GM19099 (cell line): ENCODE data around the gene SLC1A1.

Experiments
- POLR2A ChIP-seq: IDR thresholded peaks from 3 replicates; pipeline ENCODE4 v1.6.1; 2011; ENCODE audit warnings: low read depth; ENCODE audit not compliant: insufficient read length; ENCODE audit errors: extremely low read depth

Gene SLC1A1

DNA sequence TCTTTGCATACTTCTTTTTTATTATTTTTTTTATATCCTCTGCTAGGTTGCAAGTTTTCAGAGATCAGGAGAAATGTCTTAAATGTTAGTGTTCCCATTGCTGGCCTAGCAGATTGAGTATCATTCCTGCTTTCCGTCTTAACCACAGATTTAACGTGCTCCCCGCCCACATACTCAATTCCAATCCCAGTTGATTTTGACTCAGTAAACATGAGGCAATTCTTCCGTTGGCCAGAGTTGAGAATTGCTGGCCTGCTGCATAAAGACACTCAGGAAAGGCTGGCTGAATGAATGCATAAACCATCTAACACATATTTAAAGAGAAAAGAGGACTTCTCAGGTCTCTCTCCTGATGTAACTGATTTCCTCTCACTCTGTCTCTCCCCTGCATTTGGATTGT is 125.0 kb downstream of the SLC1A1 start:
- TF ChIP-seq POLR2A, result no peak

DNA sequence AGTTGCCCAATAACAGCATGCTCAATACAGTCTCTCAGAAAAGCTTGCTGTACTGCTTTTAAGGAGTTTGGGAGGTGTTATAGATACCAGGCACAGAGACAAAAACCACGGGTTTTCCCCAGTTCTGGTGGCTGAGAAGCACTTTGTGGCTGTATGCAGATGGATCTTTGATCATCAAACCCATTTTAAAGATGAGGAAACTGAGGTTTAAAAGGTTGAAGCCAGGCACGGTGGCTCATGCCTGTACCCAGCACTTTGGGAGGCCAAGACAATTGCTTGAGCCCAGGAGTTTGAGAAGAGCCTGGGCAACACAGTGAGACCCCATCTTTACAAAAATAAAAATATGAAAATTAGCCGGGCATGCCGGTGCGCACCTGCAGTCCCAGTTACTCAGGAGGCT is 125.5 kb downstream of the SLC1A1 start:
- no peak for TF ChIP-seq POLR2A

DNA sequence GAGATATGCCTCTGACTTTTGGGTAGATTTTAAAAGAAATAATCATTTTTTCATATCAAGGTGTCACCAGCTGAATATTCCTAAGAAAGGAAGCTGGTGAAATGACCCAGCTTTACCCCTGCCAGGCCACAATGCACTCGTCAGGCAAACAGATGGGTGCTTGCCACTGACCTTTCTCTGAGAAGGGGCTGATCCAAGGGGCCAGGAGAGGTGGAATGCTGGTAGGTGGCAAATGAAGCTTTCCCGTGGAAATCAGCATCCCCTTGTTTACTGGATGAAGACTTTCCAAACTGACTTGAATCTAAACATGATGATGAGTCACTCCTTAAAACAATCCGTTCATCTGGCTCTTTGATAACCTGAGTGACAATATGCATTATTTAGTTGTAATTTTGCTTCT is 127.5 kb downstream of the SLC1A1 start:
- no peak for TF ChIP-seq POLR2A

DNA sequence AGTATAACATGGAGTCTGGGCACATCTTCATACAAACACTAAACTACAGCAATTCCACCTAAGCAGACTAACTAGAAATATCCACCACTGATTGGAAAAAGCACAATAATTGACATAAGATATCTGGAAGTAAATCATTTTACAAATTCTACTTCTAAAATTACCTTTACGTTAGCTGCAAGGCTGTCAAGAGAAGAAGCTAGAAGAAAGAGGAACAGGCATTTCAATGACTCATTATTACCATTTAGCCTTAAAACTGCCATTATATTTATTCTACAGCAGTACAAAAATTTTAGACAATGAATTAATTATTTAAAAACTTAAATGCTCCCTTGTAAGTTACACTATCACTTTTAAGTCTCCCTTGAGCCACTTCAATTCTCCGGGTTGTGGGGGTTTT is 128.4 kb downstream of the SLC1A1 start:
- TF ChIP-seq POLR2A, result no peak

DNA sequence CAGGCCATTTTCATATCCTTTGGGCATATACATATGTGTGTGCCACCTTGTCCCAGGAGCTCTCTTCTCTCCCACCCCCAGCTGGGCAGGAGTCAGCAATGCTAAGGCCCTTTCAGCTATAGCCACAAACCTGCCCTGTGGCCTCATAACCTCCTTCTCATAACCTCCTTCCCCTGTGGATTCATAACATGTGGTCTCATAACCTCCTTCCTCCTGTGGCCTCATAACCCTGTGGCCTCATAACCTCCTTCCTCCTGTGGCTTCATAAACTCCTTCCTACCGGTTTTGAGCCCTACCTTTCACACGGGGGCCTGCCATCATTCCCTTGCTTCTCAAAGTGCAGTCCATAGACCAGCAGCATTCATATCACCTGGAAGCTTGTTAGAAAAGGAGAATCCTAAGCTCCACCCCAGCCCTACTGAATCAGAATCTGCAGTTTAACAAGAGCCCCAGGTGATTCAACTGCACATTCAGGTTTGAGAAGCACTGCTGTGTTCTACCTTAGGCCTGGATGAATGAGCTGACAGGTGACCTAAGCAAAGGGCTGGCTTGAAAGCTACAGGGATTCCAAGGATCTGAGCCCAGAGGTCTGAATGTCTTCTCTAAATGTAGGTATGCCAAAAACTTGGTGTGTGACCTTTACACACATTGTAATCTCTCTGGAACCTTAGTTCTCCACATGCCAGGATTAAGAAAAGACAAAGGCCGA is 129.9 kb downstream of the SLC1A1 start:
- no peak for TF ChIP-seq POLR2A

DNA sequence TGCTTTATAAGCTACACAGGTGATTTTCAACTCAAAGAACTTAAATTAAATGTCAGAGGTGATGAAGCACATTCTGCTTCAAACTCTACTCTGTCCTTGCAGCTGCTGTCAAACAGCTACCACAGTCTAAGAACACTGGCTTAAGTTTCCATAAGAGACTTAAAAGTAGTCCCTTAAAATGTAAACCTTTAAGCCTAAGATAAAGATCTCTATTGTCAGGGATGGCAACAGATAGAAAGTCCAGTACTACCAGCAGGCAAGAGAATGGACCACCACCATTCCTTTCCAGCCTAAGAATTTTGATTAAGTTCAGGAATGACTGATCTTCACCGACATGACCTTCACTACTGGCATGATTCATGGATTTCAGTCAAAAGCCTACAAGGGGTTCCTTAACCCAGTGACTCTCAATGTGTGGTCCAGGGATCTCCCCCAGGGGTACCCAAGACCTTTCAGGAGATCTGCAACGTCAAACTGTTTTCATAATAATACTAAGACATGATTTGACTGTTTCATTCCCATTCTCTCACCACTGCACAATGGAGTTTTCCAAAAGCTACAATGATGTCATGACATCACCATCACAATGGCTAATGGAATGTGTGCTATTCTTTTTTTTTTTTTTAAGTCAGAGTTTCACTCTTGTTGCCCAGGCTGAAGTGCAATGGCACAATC is 130.8 kb downstream of the SLC1A1 start:
- TF ChIP-seq POLR2A, result no peak

DNA sequence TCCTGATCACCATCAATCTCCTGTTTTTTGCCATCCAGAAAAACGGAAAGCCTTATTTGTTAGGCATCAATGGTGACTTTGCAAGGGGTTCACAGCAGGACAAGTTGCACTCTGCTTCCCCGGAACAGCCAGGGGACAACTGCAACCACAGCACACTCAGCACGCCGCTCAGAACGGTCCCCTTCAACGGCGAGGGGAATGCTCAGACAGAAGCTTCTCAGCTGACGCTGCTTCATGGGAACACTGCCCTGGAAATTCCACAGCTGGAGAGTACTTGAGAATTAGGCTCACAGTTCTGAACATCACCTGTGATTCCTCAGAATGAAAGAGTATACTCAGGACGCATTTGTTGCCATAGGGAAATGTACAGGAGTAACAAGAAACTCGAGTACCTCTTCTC is 131.7 kb downstream of the SLC1A1 start:
- no peak for TF ChIP-seq POLR2A

DNA sequence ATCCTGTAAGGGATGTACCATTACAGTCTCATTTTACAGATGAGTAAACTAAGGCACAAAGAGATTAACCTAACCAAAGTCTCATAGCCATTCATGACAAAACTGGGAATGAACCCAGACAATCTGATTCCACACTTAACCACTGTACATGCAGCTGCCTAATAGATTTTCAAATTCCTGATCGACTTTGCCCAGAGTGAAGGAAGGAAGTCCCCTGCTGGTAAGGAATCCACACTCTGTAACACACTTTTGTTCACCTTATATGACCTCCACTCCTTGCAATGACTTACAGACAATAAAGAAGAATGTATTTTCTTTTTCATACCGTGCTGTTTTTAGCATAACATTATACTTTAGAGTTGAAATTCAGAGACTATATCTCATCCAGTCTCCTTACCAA is 140.6 kb downstream of the SLC1A1 start:
- no peak for TF ChIP-seq POLR2A
